C4-2B (cell line): ENCODE data around the gene CPN2.

Source experiments
- ZFX ChIP-seq: fragments of 450-650 bp; IDR thresholded peaks from 2 replicates; pipeline ENCODE4 v1.6.1; 2017
- TF ChIP-seq, protein P1 (sequence below): fragments of 450-650 bp; conservative IDR thresholded peaks from 2 replicates; pipeline ENCODE4 v1.5.1; 2017; ENCODE audit warnings: mild to moderate bottlenecking

DNA sequence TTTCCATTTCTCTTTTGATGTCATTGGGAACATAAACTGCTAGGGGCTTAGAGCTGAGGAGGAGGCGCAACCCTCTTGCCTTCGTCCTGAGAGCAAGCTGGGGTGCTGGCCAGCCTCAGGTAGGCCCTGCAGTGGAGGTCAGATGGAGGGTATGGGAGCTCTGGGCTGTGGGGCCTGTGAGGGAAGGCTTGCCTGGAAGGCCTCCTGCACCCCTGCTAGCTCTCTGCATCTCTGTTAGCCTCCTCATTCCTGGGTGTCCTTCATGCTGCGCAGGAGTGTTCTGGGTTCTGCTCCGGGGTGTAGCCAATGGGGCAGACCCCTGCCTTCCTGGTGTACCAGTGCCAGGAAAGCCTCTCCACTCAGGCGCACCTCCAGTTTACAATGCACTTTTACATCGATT lies 36.1 kb upstream of the CPN2 start:
- TF ChIP-seq, protein P1, sequence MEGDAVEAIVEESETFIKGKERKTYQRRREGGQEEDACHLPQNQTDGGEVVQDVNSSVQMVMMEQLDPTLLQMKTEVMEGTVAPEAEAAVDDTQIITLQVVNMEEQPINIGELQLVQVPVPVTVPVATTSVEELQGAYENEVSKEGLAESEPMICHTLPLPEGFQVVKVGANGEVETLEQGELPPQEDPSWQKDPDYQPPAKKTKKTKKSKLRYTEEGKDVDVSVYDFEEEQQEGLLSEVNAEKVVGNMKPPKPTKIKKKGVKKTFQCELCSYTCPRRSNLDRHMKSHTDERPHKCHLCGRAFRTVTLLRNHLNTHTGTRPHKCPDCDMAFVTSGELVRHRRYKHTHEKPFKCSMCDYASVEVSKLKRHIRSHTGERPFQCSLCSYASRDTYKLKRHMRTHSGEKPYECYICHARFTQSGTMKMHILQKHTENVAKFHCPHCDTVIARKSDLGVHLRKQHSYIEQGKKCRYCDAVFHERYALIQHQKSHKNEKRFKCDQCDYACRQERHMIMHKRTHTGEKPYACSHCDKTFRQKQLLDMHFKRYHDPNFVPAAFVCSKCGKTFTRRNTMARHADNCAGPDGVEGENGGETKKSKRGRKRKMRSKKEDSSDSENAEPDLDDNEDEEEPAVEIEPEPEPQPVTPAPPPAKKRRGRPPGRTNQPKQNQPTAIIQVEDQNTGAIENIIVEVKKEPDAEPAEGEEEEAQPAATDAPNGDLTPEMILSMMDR = no peak
- TF ChIP-seq ZFX = no peak
